Stomach (tissue), 4 donors: ENCODE measurements around the gene COL4A2.

ENCODE experiments used
- CTCF ChIP-seq, 7 experiments: fragments of 450-650 bp in 4 of 7; fragments of 200-600 bp in 3 of 7; sonication (generic) in 3 of 7; IDR thresholded peaks; one replicate each; pipeline ENCODE4 v1.5.1; 2016 to 2019; ENCODE audit warnings: antibody characterized with exemption in 7 of 7, control low read depth in 2 of 7, mild to moderate bottlenecking in 1 of 7
- POLR2A ChIP-seq, 4 donors: fragments of 450-650 bp; IDR thresholded peaks; one replicate each; pipeline ENCODE4 v1.6.1; 2016; ENCODE audit warnings: antibody characterized with exemption in 4 of 4, control low read depth in 2 of 4, mild to moderate bottlenecking in 1 of 4, moderate library complexity in 1 of 4

GRCh38 chr13:110371550-110372465 lies 64.7 kb downstream of the COL4A2 start:
- TF ChIP-seq POLR2A (IDR thresholded peaks at IDR 0.05) (no peak), CTCF (IDR thresholded peaks at IDR 0.05) (no peak)
